Naive thymus-derived CD8-positive, alpha-beta T cell (primary cell): ENCODE measurements around the gene PFN3. TPM values are rescaled to one million over a fixed set of nuclear protein-coding genes. Genes with fewer than 3 reads are reported as not detected.

Experiments
- ATAC-seq, 2 donors: fragments of 150-1000 bp; cut with Tn5 transposase in 1 of 2; sonication (Bioruptor Pico), chemical (Tn5 transposase) in 1 of 2; 1 replicate in 1 of 2; 2 replicates in 1 of 2; pipeline ENCODE4 v1.10.0; 2021; ENCODE audit warnings: mild to moderate bottlenecking in 2 of 2, moderate library complexity in 2 of 2
- POLR2A ChIA-PET: fragments of 350-600 bp; sonication (Branson Sonifier 250); formaldehyde crosslinking; loops from one replicate; lab custom pipeline; 2021; ENCODE audit warnings: antibody characterized with exemption; lab: Charles Lee
- DNase-seq, 10 donors: peaks; one replicate each; pipeline versions ENCODE4 v3.0.0 to v3.0.0-alpha.2; 2020 to 2022
- H3K27ac Mint-ChIP-seq, 10 donors: one replicate each; pipeline ENCODE4 v1.8.0; 2020 to 2022; ENCODE audit warnings: mild to moderate bottlenecking in 10 of 10, mixed read lengths in 10 of 10, moderate library complexity in 4 of 10, inconsistent platforms in 1 of 10
- H3K27me3 Mint-ChIP-seq, 5 donors: one replicate each; pipeline ENCODE4 v1.8.0; 2021 to 2022; ENCODE audit warnings: mixed read lengths in 5 of 5
- H3K36me3 Mint-ChIP-seq, 3 donors: one replicate each; pipeline ENCODE4 v1.8.0; 2020 to 2022; ENCODE audit warnings: mixed read lengths in 3 of 3, mild to moderate bottlenecking in 2 of 3, inconsistent platforms in 1 of 3
- H3K4me1 Mint-ChIP-seq, 4 donors: one replicate each; pipeline ENCODE4 v1.8.0; 2021 to 2022; ENCODE audit warnings: mixed read lengths in 4 of 4
- H3K4me3 Mint-ChIP-seq, 10 donors: one replicate each; pipeline ENCODE4 v1.8.0; 2020 to 2022; ENCODE audit warnings: mild to moderate bottlenecking in 10 of 10, mixed read lengths in 10 of 10, moderate library complexity in 6 of 10, inconsistent platforms in 1 of 10
- H3K9me3 Mint-ChIP-seq, 9 donors: one replicate each; pipeline ENCODE4 v1.8.0; 2020 to 2022; ENCODE audit warnings: mixed read lengths in 9 of 9, mild to moderate bottlenecking in 3 of 9, inconsistent platforms in 1 of 9, moderate library complexity in 1 of 9
- polyA plus RNA-seq, 3 donors: library from polyadenylated mRNA; unstranded; fragments of 300-500 nt; fragmentation: Illumina TruSeq; gene quantifications; one replicate each; pipeline ENCODE4 v1.2.3, GENCODE V29; 2021
- total RNA-seq, 8 experiments: library from RNA in 2 of 8; stranded (reverse) in 2 of 8; gene quantifications; one replicate each; pipeline ENCODE4 v1.2.3 and lab custom pipeline; 2021 to 2026

Gene PFN3
- total and polyA plus RNA-seq, 5 experiments from 2014 or later = not detected

- ATAC-seq (peak; percentile 98), DNase-seq (peak; percentile 76 to 96 (median 91))
- Mint-ChIP-seq H3K4me3 (peak within 1 kb of the TSS; percentile 95 to 100 (median 98)), H3K36me3 (peaks cover 0 to 26% (median 4%) of the 10 kb centered on the region in 3 donors), H3K27ac (peak within 1 kb of the TSS; percentile 97 to 100 (median 100)), H3K27me3 (no peaks in the 10 kb centered on the region), H3K9me3 (peaks cover 0 to 2% (median 0%) of the 10 kb centered on the region in 9 donors), H3K4me1 (peaks cover 23 to 74% (median 70%) of the 10 kb centered on the region in 4 donors)
- POLR2A ChIA-PET = interaction anchor here (0.6 to 12.6 kb wide), 21 partner anchors 9 to 146 kb away, joined by 3 to 247 read pairs (median 5); partner anchors contain the start of genes GRK6, PDLIM7, PRELID1 and RAB24
Measured at GRCh38 chr5:177351392-177352329, 48.8 kb downstream of the PFN3 start, which contains the start of gene LMAN2. TSS of gene LMAN2 (minus strand) at chr5:177351668. CDS start at chr5:177351647, 21 bp downstream.

GRCh38 chr5:177350776-177351391 lies 49.6 kb downstream of the PFN3 start:
- Mint-ChIP-seq H3K9me3 (peaks cover 0 to 2% (median 0%) of the 10 kb centered on the region in 9 donors), H3K27ac (peak overlapping the region; percentile 97 to 100 (median 100))

More at GRCh38 chr5:177350776-177351391, 49.6 kb downstream of the PFN3 start:
- peaks cover 22 to 74% (median 66%) of the 10 kb centered on the region in 4 donors for H3K4me1 Mint-ChIP-seq
- H3K27me3 Mint-ChIP-seq = no peaks in the 10 kb centered on the region
- peaks cover 0 to 34% (median 4%) of the 10 kb centered on the region in 3 donors for H3K36me3 Mint-ChIP-seq
- H3K4me3 Mint-ChIP-seq = peak overlapping the region; percentile 95 to 100 (median 98)
- POLR2A ChIA-PET = interaction anchor here (0.8 to 12.6 kb wide), 17 partner anchors 10 to 147 kb away, joined by 3 to 247 read pairs (median 7); partner anchors contain the start of genes GRK6, PDLIM7, PRELID1 and RAB24
- DNase-seq (no peak), ATAC-seq (no peak)

Other genes with a start within 250 kb of the PFN3 start
- gene RAB24, start 96.9 kb downstream of the PFN3 start, total RNA-seq = 10 to 100 TPM; 23.3 TPM
- 10 to 100 TPM; 20.8 to 26.9 (median 26.1) TPM for gene RAB24, start 96.9 kb downstream of the PFN3 start, polyA plus RNA-seq
- gene PRELID1, start 96.9 kb downstream of the PFN3 start, total RNA-seq = 10 to 100 TPM; 54.2 to 61.4 TPM
- 100 to 1,000 TPM; 163 to 204 (median 180) TPM for gene PRELID1, start 96.9 kb downstream of the PFN3 start, polyA plus RNA-seq
- 10 to 100 TPM; 13.6 to 18.1 TPM for gene MXD3, start 88.8 kb downstream of the PFN3 start, total RNA-seq
- 1 to 10 TPM in 1 of 3 donors, under 1 TPM in 2; 0.07 to 1.1 (median 0.44) TPM for gene MXD3, start 88.8 kb downstream of the PFN3 start, polyA plus RNA-seq
- gene LMAN2, start 49.0 kb downstream of the PFN3 start, total RNA-seq = 10 to 100 TPM; 77.1 to 89.0 TPM
- gene LMAN2, start 49.0 kb downstream of the PFN3 start, polyA plus RNA-seq = 100 to 1,000 TPM; 212 to 243 (median 242) TPM
- 100 to 1,000 TPM; 117 to 122 TPM for gene RGS14, start 42.7 kb downstream of the PFN3 start, total RNA-seq
- 10 to 100 TPM; 40.9 to 89.3 (median 45.9) TPM for gene RGS14, start 42.7 kb downstream of the PFN3 start, polyA plus RNA-seq
- under 1 TPM; 0.16 to 0.25 TPM for gene SLC34A1, start 16.2 kb downstream of the PFN3 start, total RNA-seq
- not detected for gene SLC34A1, start 16.2 kb downstream of the PFN3 start, polyA plus RNA-seq
- not detected for gene F12, start 8.9 kb upstream of the PFN3 start, total RNA-seq
- under 1 TPM; 0.21 to 0.26 (median 0.25) TPM for gene F12, start 8.9 kb upstream of the PFN3 start, polyA plus RNA-seq
- 100 to 1,000 TPM; 176 to 181 TPM for gene GRK6, start 26.0 kb upstream of the PFN3 start, total RNA-seq
- 100 to 1,000 TPM in 2 of 3 donors, 10 to 100 TPM in 1; 83.1 to 204 (median 104) TPM for gene GRK6, start 26.0 kb upstream of the PFN3 start, polyA plus RNA-seq
- gene PRR7, start 46.2 kb upstream of the PFN3 start, total RNA-seq = 1 to 10 TPM; 7.6 to 7.7 TPM
- gene PRR7, start 46.2 kb upstream of the PFN3 start, polyA plus RNA-seq = 10 to 100 TPM; 14.6 to 21.6 (median 20.6) TPM
- gene DBN1, start 73.0 kb upstream of the PFN3 start, total RNA-seq = 10 to 100 TPM; 57.0 to 62.9 TPM
- 10 to 100 TPM; 20.5 to 25.3 (median 21.8) TPM for gene DBN1, start 73.0 kb upstream of the PFN3 start, polyA plus RNA-seq
- 10 to 100 TPM; 16.7 to 19.1 TPM for gene PDLIM7, start 96.9 kb upstream of the PFN3 start, total RNA-seq
- gene PDLIM7, start 96.9 kb upstream of the PFN3 start, polyA plus RNA-seq = 1 to 10 TPM; 4.3 to 5.8 (median 5.3) TPM
- gene DOK3, start 109.2 kb upstream of the PFN3 start, total RNA-seq = 1 to 10 TPM; 3.7 to 3.8 TPM
- gene DOK3, start 109.2 kb upstream of the PFN3 start, polyA plus RNA-seq = under 1 TPM in 1 of 3 donors, not detected in 2; 0.22 TPM
- 10 to 100 TPM; 84.0 to 86.4 TPM for gene DDX41, start 116.3 kb upstream of the PFN3 start, total RNA-seq
- 10 to 100 TPM; 29.0 to 54.4 (median 43.0) TPM for gene DDX41, start 116.3 kb upstream of the PFN3 start, polyA plus RNA-seq
- gene FAM193B, start 153.9 kb upstream of the PFN3 start, total RNA-seq = 100 to 1,000 TPM; 214 to 225 TPM
- gene FAM193B, start 153.9 kb upstream of the PFN3 start, polyA plus RNA-seq = 1 to 10 TPM; 1.6 to 5.5 (median 3.4) TPM
- gene TMED9, start 191.5 kb upstream of the PFN3 start, total RNA-seq = 10 to 100 TPM; 61.5 to 63.1 TPM
- gene TMED9, start 191.5 kb upstream of the PFN3 start, polyA plus RNA-seq = 100 to 1,000 TPM in 1 of 3 donors, 10 to 100 TPM in 2; 89.0 to 121 (median 93.8) TPM
- gene B4GALT7, start 199.5 kb upstream of the PFN3 start, total RNA-seq = 10 to 100 TPM; 36.2 to 39.3 TPM
- 10 to 100 TPM; 14.8 to 21.1 (median 18.7) TPM for gene B4GALT7, start 199.5 kb upstream of the PFN3 start, polyA plus RNA-seq